CD14-positive monocyte (primary cell): ENCODE results near the gene GJB2. TPM values are rescaled to one million over a fixed set of nuclear protein-coding genes. Genes with fewer than 3 reads are reported as not detected.

ENCODE experiments used
- DNase-seq, 3 donors: peaks; one replicate each; pipeline ENCODE4 v3.0.0-alpha.2; 2011 to 2022
- H2AFZ ChIP-seq: 2 replicates; pipeline ENCODE4 v1.6.0; 2012; ENCODE audit warnings: mild to moderate bottlenecking, low read depth, low read length, inconsistent platforms; ENCODE audit not compliant: insufficient read depth, poor library complexity, severe bottlenecking
- H3K27ac ChIP-seq, 2 donors: 1 replicate in 1 of 2; 2 replicates in 1 of 2; pipeline ENCODE4 v1.5.1; 2012 to 2013; ENCODE audit warnings: low read length in 2 of 2, control low read depth in 1 of 2, inconsistent platforms in 1 of 2, low read depth in 1 of 2, mild to moderate bottlenecking in 1 of 2
- H3K27me3 ChIP-seq, 2 donors: one replicate each; pipeline versions ENCODE4 v1.6.0 to v1.6.1; 2011 to 2013; ENCODE audit warnings: low read length in 2 of 2; ENCODE audit not compliant: control insufficient read depth in 2 of 2, insufficient read depth in 2 of 2
- H3K36me3 ChIP-seq, 2 donors: replicated peaks in 1 of 2; 1 replicate in 1 of 2; 2 replicates in 1 of 2; pipeline versions ENCODE4 v1.5.1 to v1.6.1; 2012 to 2013; ENCODE audit warnings: low read length in 2 of 2, control low read depth in 1 of 2, inconsistent platforms in 1 of 2, mild to moderate bottlenecking in 1 of 2; ENCODE audit not compliant: insufficient read depth in 2 of 2, control insufficient read depth in 1 of 2
- H3K4me1 ChIP-seq, 2 donors: 1 replicate in 1 of 2; 2 replicates in 1 of 2; pipeline versions ENCODE4 v1.5.1 to v1.6.1; 2012 to 2013; ENCODE audit warnings: low read length in 2 of 2, control low read depth in 1 of 2, inconsistent platforms in 1 of 2, mild to moderate bottlenecking in 1 of 2, moderate library complexity in 1 of 2; ENCODE audit not compliant: insufficient read depth in 2 of 2, control insufficient read depth in 1 of 2
- H3K4me2 ChIP-seq: replicated peaks from 2 replicates; pipeline ENCODE3; 2012; ENCODE audit warnings: low read length, moderate library complexity, mild to moderate bottlenecking; ENCODE audit not compliant: poor library complexity, severe bottlenecking; ENCODE audit errors: extremely low read depth
- H3K4me3 ChIP-seq, 3 experiments: fragments of 200-600 bp in 1 of 3; sonication (generic) in 1 of 3; replicated peaks in 1 of 3; 1 replicate in 2 of 3; 2 replicates in 1 of 3; pipeline ENCODE4 v1.5.1; 2011 to 2013; ENCODE audit warnings: low read length in 3 of 3, mild to moderate bottlenecking in 3 of 3, control low read depth in 2 of 3, low read depth in 2 of 3, inconsistent platforms in 1 of 3, moderate library complexity in 1 of 3
- H3K79me2 ChIP-seq: 2 replicates; pipeline ENCODE4 v1.6.0; 2012; ENCODE audit warnings: mild to moderate bottlenecking, control low read depth, inconsistent platforms, low read length, moderate library complexity; ENCODE audit not compliant: insufficient read depth
- H3K9ac ChIP-seq: 2 replicates; pipeline ENCODE4 v1.6.0; 2017; ENCODE audit warnings: low read length, mild to moderate bottlenecking; ENCODE audit not compliant: insufficient read depth, poor library complexity, severe bottlenecking
- H3K9me3 ChIP-seq, 2 donors: replicated peaks in 1 of 2; 1 replicate in 1 of 2; 2 replicates in 1 of 2; pipeline versions ENCODE4 v1.5.1 to v1.6.1; 2012 to 2013; ENCODE audit warnings: low read length in 2 of 2, control low read depth in 1 of 2; ENCODE audit not compliant: control insufficient read depth in 1 of 2, insufficient read depth in 1 of 2
- H4K20me1 ChIP-seq: 2 replicates; pipeline ENCODE4 v1.6.0; 2012; ENCODE audit warnings: mild to moderate bottlenecking, low read length, control low read depth, moderate library complexity; ENCODE audit not compliant: insufficient read depth
- H3K27ac Mint-ChIP-seq, 7 donors: one replicate each; pipeline ENCODE4 v1.8.0; 2020; ENCODE audit warnings: mild to moderate bottlenecking in 7 of 7, mixed read lengths in 7 of 7, moderate library complexity in 6 of 7, inconsistent platforms in 2 of 7
- H3K27me3 Mint-ChIP-seq, 3 donors: one replicate each; pipeline ENCODE4 v1.8.0; 2021 to 2022; ENCODE audit warnings: low read depth in 3 of 3, mild to moderate bottlenecking in 3 of 3, mixed read lengths in 3 of 3, moderate library complexity in 3 of 3, inconsistent platforms in 1 of 3
- H3K36me3 Mint-ChIP-seq, 2 donors: one replicate each; pipeline ENCODE4 v1.8.0; 2020; ENCODE audit warnings: mixed read lengths in 2 of 2, inconsistent platforms in 1 of 2, mild to moderate bottlenecking in 1 of 2
- H3K4me1 Mint-ChIP-seq: one replicate; pipeline ENCODE4 v1.8.0; 2020; ENCODE audit warnings: mild to moderate bottlenecking, mixed read lengths
- H3K4me3 Mint-ChIP-seq, 2 donors: one replicate each; pipeline ENCODE4 v1.8.0; 2020; ENCODE audit warnings: mild to moderate bottlenecking in 2 of 2, mixed read lengths in 2 of 2, moderate library complexity in 1 of 2
- H3K9me3 Mint-ChIP-seq, 7 donors: one replicate each; pipeline ENCODE4 v1.8.0; 2020 to 2022; ENCODE audit warnings: mixed read lengths in 7 of 7, mild to moderate bottlenecking in 6 of 7, moderate library complexity in 6 of 7, inconsistent platforms in 2 of 7
- WGBS: methylation state at CpG from one replicate; pipeline ENCODE4 v1.1.5; 2013; ENCODE audit warnings: missing lambda C conversion rate; ENCODE audit not compliant: insufficient coverage; 5-methylcytosine and 5-hydroxymethylcytosine counted together
- intact Hi-C, 2 donors: fragments of 100-400 bp; cut with micrococcal nuclease; formaldehyde crosslinking; loops; one replicate each; pipeline versions ENCODE4 v1.15.0 to v1.15.1; 2023
- polyA plus RNA-seq, 3 donors: library from polyadenylated mRNA; depleted of rRNA in 1 of 3; unstranded in 2 of 3; stranded (reverse) in 1 of 3; fragments of 300-500 nt in 2 of 3; fragments of >200 nt in 1 of 3; fragmentation: Illumina TruSeq in 2 of 3; gene quantifications; 1 replicate in 2 of 3; 2 replicates in 1 of 3; pipeline ENCODE4 v1.2.3, GENCODE V29; 2012 to 2021
- TF ChIP-seq, protein P1 (sequence below): fragments of 200-600 bp; IDR thresholded peaks from one replicate; pipeline ENCODE4 v1.8.0; 2022; ENCODE audit warnings: antibody characterized with exemption, mild to moderate bottlenecking

Gene GJB2
- polyA plus RNA-seq, 3 donors = 0.41 TPM; not detected in 2

- H3K27me3 Mint-ChIP-seq = peaks cover 42 to 60% (median 53%) of the 10 kb centered on the region in 3 donors
- Histone ChIP-seq H3K9me3 (peaks cover 8 to 10% of the 10 kb centered on the region in 2 donors), H3K9ac (no peak overlapping the region), H3K27ac (no peak overlapping the region), H3K4me1 (peaks cover 56% of the 10 kb centered on the region in 2 donors), H2AFZ (peak overlapping the region; percentile 73), H3K79me2 (no peaks in the 10 kb centered on the region), H3K4me2 (peak overlapping the region; percentile 82), H3K36me3 (no peaks in the 10 kb centered on the region), H3K4me3 (peak overlapping the region; percentile 23 to 73 (median 35)), H4K20me1 (no peaks in the 10 kb centered on the region), H3K27me3 (peaks cover 47 to 53% of the 10 kb centered on the region in 2 donors)
- H3K9me3 Mint-ChIP-seq = peaks cover 6 to 28% (median 11%) of the 10 kb centered on the region in 7 donors
- peaks cover 7 to 21% of the 10 kb centered on the region in 2 donors for H3K36me3 Mint-ChIP-seq
- peaks cover 60% of the 10 kb centered on the region for H3K4me1 Mint-ChIP-seq
- peak in 1 of 3 donors; percentile 46 for DNase-seq
- TF ChIP-seq, protein P1, sequence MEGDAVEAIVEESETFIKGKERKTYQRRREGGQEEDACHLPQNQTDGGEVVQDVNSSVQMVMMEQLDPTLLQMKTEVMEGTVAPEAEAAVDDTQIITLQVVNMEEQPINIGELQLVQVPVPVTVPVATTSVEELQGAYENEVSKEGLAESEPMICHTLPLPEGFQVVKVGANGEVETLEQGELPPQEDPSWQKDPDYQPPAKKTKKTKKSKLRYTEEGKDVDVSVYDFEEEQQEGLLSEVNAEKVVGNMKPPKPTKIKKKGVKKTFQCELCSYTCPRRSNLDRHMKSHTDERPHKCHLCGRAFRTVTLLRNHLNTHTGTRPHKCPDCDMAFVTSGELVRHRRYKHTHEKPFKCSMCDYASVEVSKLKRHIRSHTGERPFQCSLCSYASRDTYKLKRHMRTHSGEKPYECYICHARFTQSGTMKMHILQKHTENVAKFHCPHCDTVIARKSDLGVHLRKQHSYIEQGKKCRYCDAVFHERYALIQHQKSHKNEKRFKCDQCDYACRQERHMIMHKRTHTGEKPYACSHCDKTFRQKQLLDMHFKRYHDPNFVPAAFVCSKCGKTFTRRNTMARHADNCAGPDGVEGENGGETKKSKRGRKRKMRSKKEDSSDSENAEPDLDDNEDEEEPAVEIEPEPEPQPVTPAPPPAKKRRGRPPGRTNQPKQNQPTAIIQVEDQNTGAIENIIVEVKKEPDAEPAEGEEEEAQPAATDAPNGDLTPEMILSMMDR = no peak
- intact Hi-C loops = loop anchor here (10.0 kb wide), 2 partner anchors 163 to 733 kb away; no protein-coding TSS in a partner anchor
- peak overlapping the region; percentile 80 to 91 for H3K4me3 Mint-ChIP-seq
- WGBS = under 1% methylated on average over 73 of the region's 73 CpGs
- peak overlapping the region in 1 of 7 donors; percentile 63 for H3K27ac Mint-ChIP-seq
Observed at GRCh38 chr13:20192158-20192835, 441 bp downstream of the GJB2 start.

GRCh38 chr13:20191311-20192157 lies 1.2 kb downstream of the GJB2 start:
- peaks cover 56% of the 10 kb centered on the region in 2 donors for H3K4me1 ChIP-seq
- H3K4me1 Mint-ChIP-seq = peaks cover 56% of the 10 kb centered on the region
- WGBS = 19% methylated on average over 18 of the region's 24 CpGs
- H3K9me3 Mint-ChIP-seq = peaks cover 6 to 28% (median 11%) of the 10 kb centered on the region in 7 donors
- peak in 1 of 3 donors; percentile 47 for DNase-seq
- H3K27me3 ChIP-seq = peaks cover 46 to 52% of the 10 kb centered on the region in 2 donors
- H3K4me3 Mint-ChIP-seq = peak overlapping the region; percentile 80 to 91
- H3K36me3 Mint-ChIP-seq = peaks cover 7 to 21% of the 10 kb centered on the region in 2 donors
- peak overlapping the region in 2 of 3 experiments; percentile 35 to 73 for H3K4me3 ChIP-seq
- no peaks in the 10 kb centered on the region for H3K79me2 ChIP-seq
- peak overlapping the region in 1 of 7 donors; percentile 63 for H3K27ac Mint-ChIP-seq
- H3K27me3 Mint-ChIP-seq = peaks cover 42 to 57% (median 53%) of the 10 kb centered on the region in 3 donors
- H3K4me2 ChIP-seq = peak overlapping the region; percentile 82
- TF ChIP-seq, protein P1 = no peak
- H2AFZ ChIP-seq = peak overlapping the region; percentile 73
- no peak overlapping the region for H3K27ac ChIP-seq
- H4K20me1 ChIP-seq = no peaks in the 10 kb centered on the region
- intact Hi-C loops = loop anchor here (10.0 kb wide), 2 partner anchors 163 to 733 kb away; no protein-coding TSS in a partner anchor
- peaks cover 8 to 10% of the 10 kb centered on the region in 2 donors for H3K9me3 ChIP-seq
- no peak overlapping the region for H3K9ac ChIP-seq
- no peaks in the 10 kb centered on the region for H3K36me3 ChIP-seq
